ENCODE data around the gene FBXW2. TPM values are rescaled to one million over a fixed set of nuclear protein-coding genes. Genes with fewer than 3 reads are reported as not detected.

The FBXW2 gene
- total and polyA plus RNA-seq, 8 donors: 7.9 to 78.9 (median 18.0) TPM

- 88 to 98% (median 90%) methylated on average over 1 of the region's 1 CpG for WGBS, 5 donors
- TF ChIP-seq EP300 (IDR thresholded peaks at IDR 0.05) (no peak), POLR2A (IDR thresholded peaks at IDR 0.05) (no peak), POLR2AphosphoS5 (IDR thresholded peaks at IDR 0.05) (no peak), CTCF (IDR thresholded peaks at IDR 0.05) (no peak)
- Histone ChIP-seq H3K9me3 (no peaks in the 10 kb centered on the region), H3K27ac (no peak overlapping the region), H3K4me3 (no peak overlapping the region), H3K36me3 (peaks cover 26 to 100% (median 98%) of the 10 kb centered on the region in 4 donors), H3K27me3 (no peaks in the 10 kb centered on the region), H3K4me1 (peaks cover 0 to 21% (median 6%) of the 10 kb centered on the region in 4 donors)
- no peak for DNase-seq
- intact Hi-C loops (cut with DNase I; ENCODE audit: low total_unique reads): no loop called here
Measured at GRCh38 chr9:120768886-120769285, 24.3 kb downstream of the FBXW2 start.

GRCh38 chr9:120768247-120768646 lies 25.0 kb downstream of the FBXW2 start:
- intact Hi-C loops (cut with DNase I; ENCODE audit: low total_unique reads): no loop called here
- peaks cover 28 to 100% (median 99%) of the 10 kb centered on the region in 4 donors for H3K36me3 ChIP-seq
- no peaks in the 10 kb centered on the region for H3K9me3 ChIP-seq
- no peak overlapping the region for H3K27ac ChIP-seq
- WGBS, 5 donors: 93 to 98% (median 94%) methylated on average over 4 of the region's 4 CpGs
- H3K27me3 ChIP-seq: no peaks in the 10 kb centered on the region
- DNase-seq: no peak
- no peak for TF ChIP-seq CTCF (IDR thresholded peaks at IDR 0.05)
- TF ChIP-seq EP300 (IDR thresholded peaks at IDR 0.05): no peak
- no peak for TF ChIP-seq POLR2AphosphoS5 (IDR thresholded peaks at IDR 0.05)
- TF ChIP-seq POLR2A (IDR thresholded peaks at IDR 0.05): no peak
- H3K4me3 ChIP-seq: no peak overlapping the region
- H3K4me1 ChIP-seq: peaks cover 0 to 21% (median 6%) of the 10 kb centered on the region in 4 donors

GRCh38 chr9:120767451-120767850 lies 25.8 kb downstream of the FBXW2 start:
- 51 to 63% (median 59%) methylated on average over 3 of the region's 3 CpGs for WGBS, 5 donors
- TF ChIP-seq POLR2A (IDR thresholded peaks at IDR 0.05) (no peak), POLR2AphosphoS5 (IDR thresholded peaks at IDR 0.05) (no peak), EP300 (IDR thresholded peaks at IDR 0.05) (no peak), CTCF (IDR thresholded peaks at IDR 0.05) (no peak)
- Histone ChIP-seq H3K36me3 (peaks cover 36 to 100% (median 99%) of the 10 kb centered on the region in 4 donors), H3K27me3 (no peaks in the 10 kb centered on the region), H3K4me3 (no peak overlapping the region), H3K9me3 (no peaks in the 10 kb centered on the region), H3K27ac (no peak overlapping the region), H3K4me1 (peaks cover 0 to 21% (median 6%) of the 10 kb centered on the region in 4 donors)
- intact Hi-C loops (cut with DNase I; ENCODE audit: low total_unique reads): no loop called here
- DNase-seq: no peak

- Histone ChIP-seq H3K36me3 (peaks cover 31 to 100% (median 100%) of the 10 kb centered on the region in 4 donors), H3K27me3 (no peaks in the 10 kb centered on the region), H3K27ac (no peak overlapping the region), H3K9me3 (no peaks in the 10 kb centered on the region), H3K4me3 (no peak overlapping the region), H3K4me1 (peaks cover 0 to 21% (median 6%) of the 10 kb centered on the region in 4 donors)
- DNase-seq: no peak
- TF ChIP-seq POLR2AphosphoS5 (IDR thresholded peaks at IDR 0.05) (no peak), CTCF (IDR thresholded peaks at IDR 0.05) (no peak), POLR2A (IDR thresholded peaks at IDR 0.05) (no peak), EP300 (IDR thresholded peaks at IDR 0.05) (no peak)
- intact Hi-C loops (cut with DNase I; ENCODE audit: low total_unique reads): no loop called here
- 89 to 97% (median 95%) methylated on average over 1 of the region's 1 CpG for WGBS, 5 donors
Measured at GRCh38 chr9:120765910-120766425, 27.2 kb downstream of the FBXW2 start.

Measured in stomach (tissue), 9 donors.